Dermis blood vessel endothelial cell (primary cell): ENCODE results near the gene RPIA. TPM values are rescaled to one million over a fixed set of nuclear protein-coding genes. Genes with fewer than 3 reads are reported as not detected.
A peak's percentile ranks its signal among the peaks of the same experiment; 100 is the strongest.
"Not testable (repeated sequence)": the region's sequence is repeated elsewhere in the genome, so short reads cannot be mapped to it uniquely, and the experiment has no call there.

ENCODE experiments used
- DNase-seq: peaks from one replicate; pipeline ENCODE4 v3.0.0; 2010
- total RNA-seq: library from RNA; depleted of rRNA; stranded (reverse); fragments of >200 nt; gene quantifications from 2 replicates; pipeline ENCODE4 v1.2.3, GENCODE V29; 2014

The RPIA gene
- total RNA-seq, 1 donor from 2014 or later, result 16.5 TPM

- DNase-seq, result peak; percentile 23
Observed at GRCh38 chr2:88795932-88796331, 104.5 kb downstream of the RPIA start.

GRCh38 chr2:88796523-88796922 is 105.0 kb downstream of the RPIA start:
- DNase-seq, result not testable (repeated sequence)

GRCh38 chr2:88797164-88797563 is 105.7 kb downstream of the RPIA start:
- DNase-seq, result not testable (repeated sequence)

Other genes starting within 250 kb of the RPIA start
- gene FOXI3, start 239.0 kb upstream of the RPIA start, total RNA-seq, result not detected in 2 replicates
- gene EIF2AK3, start 64.2 kb upstream of the RPIA start, total RNA-seq, result 19.7 and 30.1 TPM in 2 replicates